Liver (tissue), 3 donors: Measurements from ENCODE around the gene CARMIL3.
"Not testable (repeated sequence)": the region's sequence is repeated elsewhere in the genome, so short reads cannot be mapped to it uniquely, and the experiment has no call there.

Source experiments
- ATF3 ChIP-seq: IDR thresholded peaks from 2 replicates; pipeline ENCODE4 v1.6.1; 2016; ENCODE audit warnings: antibody characterized with exemption
- CTCF ChIP-seq: fragments of 150-350 bp; IDR thresholded peaks from 2 replicates; pipeline ENCODE4 v1.5.1; 2017; ENCODE audit warnings: improper control_type of control experiment, low read depth, low read length; ENCODE audit not compliant: missing input control
- FOXA1 ChIP-seq: IDR thresholded peaks from 2 replicates; pipeline ENCODE4 v1.6.1; 2016; ENCODE audit warnings: antibody characterized with exemption
- GABPA ChIP-seq, 2 donors: IDR thresholded peaks in 1 of 2; conservative IDR thresholded peaks in 1 of 2; 2 replicates each; pipeline ENCODE4 v1.6.1; 2016; ENCODE audit warnings: antibody characterized with exemption in 2 of 2, mild to moderate bottlenecking in 1 of 2, moderate library complexity in 1 of 2
- MAX ChIP-seq: IDR thresholded peaks from 2 replicates; pipeline ENCODE4 v1.6.1; 2016; ENCODE audit warnings: antibody characterized with exemption
- RAD21 ChIP-seq, 2 donors: IDR thresholded peaks; 2 replicates each; pipeline ENCODE4 v1.6.1; 2016; ENCODE audit warnings: antibody characterized with exemption in 2 of 2, mild to moderate bottlenecking in 2 of 2
- REST ChIP-seq: IDR thresholded peaks from 2 replicates; pipeline ENCODE4 v1.6.1; 2016; ENCODE audit warnings: antibody characterized with exemption, mild to moderate bottlenecking
- RXRA ChIP-seq, 2 donors: IDR thresholded peaks; 2 replicates each; pipeline ENCODE4 v1.6.1; 2017 to 2018; ENCODE audit warnings: antibody characterized with exemption in 2 of 2, mild to moderate bottlenecking in 1 of 2
- SP1 ChIP-seq: IDR thresholded peaks from 2 replicates; pipeline ENCODE4 v1.6.1; 2018; ENCODE audit warnings: antibody characterized with exemption, mild to moderate bottlenecking
- TAF1 ChIP-seq: conservative IDR thresholded peaks from 2 replicates; pipeline ENCODE4 v1.6.1; 2016; ENCODE audit warnings: antibody characterized with exemption, mild to moderate bottlenecking
- YY1 ChIP-seq: IDR thresholded peaks from 2 replicates; pipeline ENCODE4 v1.6.1; 2016; ENCODE audit warnings: antibody characterized with exemption, mild to moderate bottlenecking
- donor health status: healthy.
- donor health status: healthy.

- TF ChIP-seq CTCF; RXRA (IDR thresholded peaks at IDR 0.05); GABPA (IDR thresholded peaks at IDR 0.05 in 1 of 2, conservative IDR thresholded peaks at IDR 0.05 in 1 of 2); SP1; TAF1; REST; MAX; FOXA1; YY1; RAD21 (IDR thresholded peaks at IDR 0.05); ATF3: not testable (repeated sequence)
These were observed 45.4 kb upstream of the CARMIL3 start for GRCh38 chr14:24006471-24006816.
